Measurements from ENCODE around the gene AKAIN1.
A peak's percentile ranks its signal among the peaks of the same experiment; 100 is the strongest.

DNA sequence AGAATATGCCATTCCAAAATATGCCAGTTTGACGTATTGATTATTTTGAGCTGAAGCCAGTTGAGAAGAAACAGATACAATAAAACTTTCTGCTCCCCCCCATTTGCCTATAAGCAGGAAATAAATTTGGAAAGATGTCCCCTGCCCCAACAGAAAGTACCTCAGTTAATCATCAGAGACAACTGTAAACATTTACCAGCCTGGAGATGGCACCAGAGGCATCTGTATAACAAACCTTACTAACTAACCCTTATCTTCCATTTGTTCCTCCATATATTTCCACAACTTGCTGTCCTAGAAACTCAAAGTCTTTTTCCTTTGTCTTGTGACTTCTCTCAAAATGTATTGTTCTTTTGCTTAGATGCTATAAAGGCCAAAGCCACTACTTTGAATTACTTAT lies 93.8 kb downstream of the AKAIN1 start:
- TF ChIP-seq CTCF (IDR thresholded peaks at IDR 0.05; ENCODE audit: control extremely low read depth in 1 of 3, insufficient read depth in 1 of 3, low read depth in 1 of 3, low read length in 3 of 3) (peak in 1 of 3 experiments; percentile 5; a peak in 2 of 4 replicates), POLR2A (IDR thresholded peaks at IDR 0.05; ENCODE audit: control extremely low read depth in 1 of 2, low read depth in 2 of 2, low read length in 2 of 2) (no peak), EZH2 (IDR thresholded peaks at IDR 0.05; ENCODE audit: low read depth, low read length, severe bottlenecking) (no peak)
